B cell (primary cell): Measurements from ENCODE around the gene PCGF1. TPM values are rescaled to one million over a fixed set of nuclear protein-coding genes. Genes with fewer than 3 reads are reported as not detected.

Source experiments
- ATAC-seq: fragments of 200-7000 bp; cut with Tn5 transposase; one replicate; pipeline ENCODE4 v1.10.0; 2021; ENCODE audit warnings: low read depth, mild to moderate bottlenecking, moderate number of reproducible peaks, moderate library complexity
- CTCF ChIA-PET: fragments of 350-600 bp; sonication (Branson Sonifier 250); formaldehyde crosslinking; loops from one replicate; lab custom pipeline; 2021; ENCODE audit warnings: antibody characterized with exemption, inconsistent platforms; lab: Charles Lee
- POLR2A ChIA-PET: fragments of 350-600 bp; sonication (Branson Sonifier 250); formaldehyde crosslinking; loops from one replicate; lab custom pipeline; 2021; ENCODE audit warnings: antibody characterized with exemption; lab: Charles Lee
- DNase-seq: peaks from one replicate; pipeline ENCODE4 v3.0.0; 2013
- H2AFZ ChIP-seq: 2 replicates; pipeline ENCODE4 v1.6.1; 2012; ENCODE audit warnings: mild to moderate bottlenecking, low read depth, low read length; ENCODE audit not compliant: insufficient read depth, poor library complexity, severe bottlenecking
- H3K27ac ChIP-seq, 2 donors: 1 replicate in 1 of 2; 2 replicates in 1 of 2; pipeline ENCODE4 v1.5.1; 2012 to 2013; ENCODE audit warnings: low read length in 2 of 2, mild to moderate bottlenecking in 2 of 2, moderate library complexity in 1 of 2
- H3K27me3 ChIP-seq, 4 experiments: fragments of 200-600 bp in 1 of 4; sonication (generic) in 1 of 4; replicated peaks in 1 of 4; 1 replicate in 2 of 4; 2 replicates in 2 of 4; pipeline versions ENCODE4 v1.6.1 to v1.7.0; 2013 to 2016; ENCODE audit warnings: low read length in 3 of 4, mild to moderate bottlenecking in 2 of 4, mixed read lengths in 1 of 4, moderate library complexity in 1 of 4; ENCODE audit not compliant: insufficient read depth in 4 of 4, control insufficient read depth in 3 of 4; ENCODE audit errors: control extremely low read depth in 1 of 4
- H3K36me3 ChIP-seq, 2 experiments: replicated peaks in 1 of 2; 1 replicate in 1 of 2; 2 replicates in 1 of 2; pipeline versions ENCODE4 v1.6.1 to v1.7.1; 2013; ENCODE audit warnings: low read length in 1 of 2; ENCODE audit not compliant: insufficient read depth in 2 of 2, control insufficient read depth in 1 of 2; ENCODE audit errors: control extremely low read depth in 1 of 2, extremely low read depth in 1 of 2
- H3K4me1 ChIP-seq, 2 donors: fragments of 200-600 bp in 1 of 2; sonication (generic) in 1 of 2; 1 replicate in 1 of 2; 2 replicates in 1 of 2; pipeline versions ENCODE4 v1.5.1 to v1.6.1; 2013 to 2017; ENCODE audit warnings: low read length in 2 of 2; ENCODE audit not compliant: control insufficient read depth in 2 of 2, insufficient read depth in 2 of 2
- H3K4me2 ChIP-seq: replicated peaks from 2 replicates; pipeline ENCODE3; 2012; ENCODE audit warnings: mild to moderate bottlenecking, low read depth, low read length; ENCODE audit not compliant: poor library complexity, severe bottlenecking
- H3K4me3 ChIP-seq, 5 experiments: fragments of 200-600 bp in 1 of 5; sonication (generic) in 1 of 5; 1 replicate in 3 of 5; 2 replicates in 2 of 5; pipeline versions ENCODE4 v1.5.1 to v1.7.0; 2011 to 2016; ENCODE audit warnings: low read length in 4 of 5, mild to moderate bottlenecking in 4 of 5, low read depth in 2 of 5, control low read depth in 1 of 5, moderate library complexity in 1 of 5; ENCODE audit not compliant: insufficient read depth in 1 of 5; ENCODE audit errors: control extremely low read depth in 1 of 5, extremely low read depth in 1 of 5
- H3K79me2 ChIP-seq: fragments of 200-600 bp; sonication (generic); one replicate; pipeline ENCODE4 v1.6.0; 2016; ENCODE audit warnings: low read length; ENCODE audit not compliant: control insufficient read depth, insufficient read depth
- H3K9ac ChIP-seq: fragments of 200-600 bp; sonication (generic); 2 replicates; pipeline ENCODE4 v1.6.1; 2017; ENCODE audit warnings: mild to moderate bottlenecking, low read length, moderate library complexity
- H3K9me3 ChIP-seq, 3 donors: one replicate each; pipeline versions ENCODE4 v1.6.1 to v1.7.1; 2013; ENCODE audit warnings: low read length in 2 of 3; ENCODE audit not compliant: control insufficient read depth in 2 of 3, insufficient read depth in 1 of 3; ENCODE audit errors: control extremely low read depth in 1 of 3
- H4K20me1 ChIP-seq: 2 replicates; pipeline ENCODE4 v1.6.0; 2012; ENCODE audit warnings: mild to moderate bottlenecking, low read length; ENCODE audit not compliant: insufficient read depth, control insufficient read depth, poor library complexity, severe bottlenecking
- H3K27ac Mint-ChIP-seq: one replicate; pipeline ENCODE4 v1.8.0; 2021; ENCODE audit warnings: mixed read lengths
- H3K27me3 Mint-ChIP-seq: one replicate; pipeline ENCODE4 v1.8.0; 2021; ENCODE audit warnings: mixed read lengths
- H3K4me1 Mint-ChIP-seq: one replicate; pipeline ENCODE4 v1.8.0; 2021; ENCODE audit warnings: mixed read lengths
- H3K4me3 Mint-ChIP-seq: one replicate; pipeline ENCODE4 v1.8.0; 2021; ENCODE audit warnings: mixed read lengths
- H3K9me3 Mint-ChIP-seq: one replicate; pipeline ENCODE4 v1.8.0; 2022; ENCODE audit warnings: mixed read lengths; ENCODE audit not compliant: insufficient read depth
- EZH2 ChIP-seq: IDR thresholded peaks from 2 replicates; pipeline ENCODE4 v1.6.1; 2012; ENCODE audit warnings: borderline replicate concordance, low read depth, mild to moderate bottlenecking, moderate library complexity, low read length; ENCODE audit not compliant: insufficient read depth, poor library complexity, severe bottlenecking
- WGBS: methylation state at CpG from one replicate; pipeline ENCODE4 v1.1.5; 2013; ENCODE audit warnings: missing lambda C conversion rate; ENCODE audit not compliant: insufficient coverage; 5-methylcytosine and 5-hydroxymethylcytosine counted together
- intact Hi-C: fragments of 100-400 bp; cut with micrococcal nuclease; formaldehyde crosslinking; loops from one replicate; pipeline ENCODE4 v1.10.0; 2022
- polyA plus RNA-seq: library from polyadenylated mRNA; depleted of rRNA; stranded (reverse); fragments of >200 nt; gene quantifications from 2 replicates; pipeline ENCODE4 v1.2.3, GENCODE V29; 2012
- total RNA-seq, 2 donors: library from RNA; stranded (reverse); fragments of 120-200 nt in 1 of 2; gene quantifications; 1 replicate in 1 of 2; 2 replicates in 1 of 2; pipeline versions ENCODE4 v1.2.3 to v1.2.4, GENCODE V29; 2013 to 2022
- TF ChIP-seq, protein P1 (sequence below): fragments of 200-600 bp; IDR thresholded peaks from one replicate; pipeline ENCODE4 v1.8.0; 2022; ENCODE audit warnings: antibody characterized with exemption, mild to moderate bottlenecking

Gene PCGF1
- total and polyA plus RNA-seq, 2 donors (not counting 1 experiment from before 2014, with no cell fraction given) = 21.9 to 40.1 TPM

DNA sequence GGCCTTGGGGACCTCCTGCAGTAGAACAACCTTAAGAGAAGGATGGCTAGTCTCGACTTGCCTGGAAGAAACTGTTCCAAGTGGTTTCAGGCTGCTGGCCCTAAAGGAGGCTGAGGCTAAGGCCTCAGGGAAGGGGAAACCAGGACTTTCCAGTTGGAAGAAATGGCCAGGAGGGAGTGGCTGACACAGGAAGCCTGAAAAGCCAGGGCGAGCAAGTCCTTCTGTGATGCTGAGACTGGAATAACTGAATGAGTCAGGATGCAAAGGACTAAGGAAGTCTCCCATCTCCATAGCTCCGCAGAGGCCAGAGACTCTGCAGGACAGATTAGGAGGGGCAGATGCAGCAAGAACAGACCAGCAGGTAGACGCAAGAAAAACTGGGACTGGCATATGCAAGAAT, 29.6 kb upstream of the PCGF1 start:
- ATAC-seq (no peak), DNase-seq (no peak)
- Histone ChIP-seq H3K36me3 (peaks cover 0 to 19% of the 10 kb centered on the region in 2 experiments), H3K9me3 (no peaks in the 10 kb centered on the region), H2AFZ (no peak overlapping the region), H3K27me3 (no peaks in the 10 kb centered on the region), H3K79me2 (no peaks in the 10 kb centered on the region), H3K4me1 (peaks cover 18 to 32% of the 10 kb centered on the region in 2 donors), H3K9ac (no peak overlapping the region), H4K20me1 (no peaks in the 10 kb centered on the region), H3K27ac (no peak overlapping the region), H3K4me3 (no peak overlapping the region), H3K4me2 (no peak overlapping the region)
- TF ChIP-seq EZH2 = no peak
- CTCF ChIA-PET = no interaction called here
- Mint-ChIP-seq H3K4me1 (peaks cover 31% of the 10 kb centered on the region), H3K4me3 (no peak overlapping the region), H3K27me3 (no peaks in the 10 kb centered on the region), H3K27ac (no peak overlapping the region), H3K9me3 (no peaks in the 10 kb centered on the region)
- POLR2A ChIA-PET = no interaction called here
- intact Hi-C loops = no loop called here
- 98% methylated on average over 4 of the region's 4 CpGs for WGBS

DNA sequence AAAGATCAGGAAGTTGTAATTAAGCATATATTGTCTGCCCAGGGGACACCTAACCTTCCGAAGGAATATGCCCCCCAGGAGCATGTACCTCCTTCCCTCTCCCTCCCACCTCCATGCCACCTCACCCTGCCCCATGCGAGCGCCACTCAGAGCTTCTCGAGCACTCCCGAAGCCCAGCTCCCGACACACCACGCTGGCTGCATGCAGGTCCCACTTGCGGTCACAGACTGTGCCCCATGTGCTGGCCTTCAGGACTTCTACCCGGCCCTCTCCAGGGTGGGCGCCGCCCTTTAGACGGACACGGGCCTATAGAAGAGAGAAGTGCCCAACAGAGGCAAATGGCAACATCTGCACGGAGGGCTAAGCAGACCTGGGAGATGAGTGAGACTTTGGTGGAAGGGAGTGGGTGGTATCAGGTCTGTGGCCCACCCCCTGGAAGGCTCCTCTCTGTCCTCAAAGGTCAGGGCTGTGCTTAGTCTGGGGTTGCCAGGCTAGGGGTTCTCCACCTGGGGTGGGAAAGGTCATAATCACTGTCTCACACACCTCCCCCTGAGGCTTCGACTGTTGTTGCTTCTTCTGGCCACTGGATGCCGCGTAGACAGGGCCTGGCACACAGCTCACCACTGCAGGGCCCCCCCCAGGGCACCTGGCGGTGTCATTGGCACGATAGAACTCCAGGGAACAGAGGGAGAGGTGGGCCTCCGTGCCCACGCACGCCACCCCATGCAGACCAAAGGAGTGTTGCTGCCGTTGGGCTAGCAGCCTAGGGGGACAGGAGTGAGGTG, 28.9 kb upstream of the PCGF1 start:
- H3K27ac ChIP-seq = no peak overlapping the region
- H3K9me3 ChIP-seq = no peaks in the 10 kb centered on the region
- H3K4me2 ChIP-seq = no peak overlapping the region
- no peak overlapping the region for H2AFZ ChIP-seq
- no peaks in the 10 kb centered on the region for H4K20me1 ChIP-seq
- H3K27ac Mint-ChIP-seq = peak overlapping the region; percentile 50
- 93% methylated on average over 14 of the region's 23 CpGs for WGBS
- no peaks in the 10 kb centered on the region for H3K9me3 Mint-ChIP-seq
- H3K4me1 Mint-ChIP-seq = peaks cover 39% of the 10 kb centered on the region
- intact Hi-C loops = no loop called here
- H3K9ac ChIP-seq = no peak overlapping the region
- H3K79me2 ChIP-seq = peaks cover 7% of the 10 kb centered on the region
- no peaks in the 10 kb centered on the region for H3K27me3 Mint-ChIP-seq
- H3K4me1 ChIP-seq = peaks cover 25 to 39% of the 10 kb centered on the region in 2 donors
- no peak overlapping the region for H3K4me3 Mint-ChIP-seq
- peaks cover 0 to 20% of the 10 kb centered on the region in 2 experiments for H3K36me3 ChIP-seq
- no peak for ATAC-seq
- DNase-seq = no peak
- CTCF ChIA-PET = interaction anchor here (0.8 kb wide), 1 partner anchor 9 kb away, joined by 3 read pairs; no protein-coding TSS in a partner anchor
- POLR2A ChIA-PET = interaction anchor here (1.0 kb wide), 1 partner anchor 20 kb away, joined by 3 read pairs; no protein-coding TSS in a partner anchor
- H3K27me3 ChIP-seq = no peaks in the 10 kb centered on the region
- TF ChIP-seq, protein P1, sequence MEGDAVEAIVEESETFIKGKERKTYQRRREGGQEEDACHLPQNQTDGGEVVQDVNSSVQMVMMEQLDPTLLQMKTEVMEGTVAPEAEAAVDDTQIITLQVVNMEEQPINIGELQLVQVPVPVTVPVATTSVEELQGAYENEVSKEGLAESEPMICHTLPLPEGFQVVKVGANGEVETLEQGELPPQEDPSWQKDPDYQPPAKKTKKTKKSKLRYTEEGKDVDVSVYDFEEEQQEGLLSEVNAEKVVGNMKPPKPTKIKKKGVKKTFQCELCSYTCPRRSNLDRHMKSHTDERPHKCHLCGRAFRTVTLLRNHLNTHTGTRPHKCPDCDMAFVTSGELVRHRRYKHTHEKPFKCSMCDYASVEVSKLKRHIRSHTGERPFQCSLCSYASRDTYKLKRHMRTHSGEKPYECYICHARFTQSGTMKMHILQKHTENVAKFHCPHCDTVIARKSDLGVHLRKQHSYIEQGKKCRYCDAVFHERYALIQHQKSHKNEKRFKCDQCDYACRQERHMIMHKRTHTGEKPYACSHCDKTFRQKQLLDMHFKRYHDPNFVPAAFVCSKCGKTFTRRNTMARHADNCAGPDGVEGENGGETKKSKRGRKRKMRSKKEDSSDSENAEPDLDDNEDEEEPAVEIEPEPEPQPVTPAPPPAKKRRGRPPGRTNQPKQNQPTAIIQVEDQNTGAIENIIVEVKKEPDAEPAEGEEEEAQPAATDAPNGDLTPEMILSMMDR = no peak
- TF ChIP-seq EZH2 = no peak
- H3K4me3 ChIP-seq = no peak overlapping the region
